GM19324 (cell line): ENCODE data around the gene TMEM132D.

Source experiments
- ATAC-seq: cut with Tn5 transposase; IDR thresholded peaks from one replicate; pipeline ENCODE4 v1.9.1; 2021; ENCODE audit warnings: mild to moderate bottlenecking, moderate library complexity; ENCODE audit not compliant: unreplicated experiment, low FRiP score

TMEM132D gene

GRCh38 chr12:129379076-129379804 lies 524.6 kb downstream of the TMEM132D start:
- no peak for ATAC-seq

- ATAC-seq, result no peak
Measured at GRCh38 chr12:129378496-129378895, 525.3 kb downstream of the TMEM132D start.

- ATAC-seq, result no peak
Measured at GRCh38 chr12:129373746-129374145, 530.1 kb downstream of the TMEM132D start.

GRCh38 chr12:129372876-129373275 lies 530.9 kb downstream of the TMEM132D start:
- ATAC-seq, result no peak

GRCh38 chr12:129372348-129372747 lies 531.5 kb downstream of the TMEM132D start:
- ATAC-seq, result no peak

- no peak for ATAC-seq
Measured at GRCh38 chr12:129371268-129371667, 532.6 kb downstream of the TMEM132D start.

- ATAC-seq, result no peak
Measured at GRCh38 chr12:129366656-129367055, 537.2 kb downstream of the TMEM132D start.

- no peak for ATAC-seq
Measured at GRCh38 chr12:129363041-129363440, 540.8 kb downstream of the TMEM132D start.

GRCh38 chr12:129357233-129357632 lies 546.6 kb downstream of the TMEM132D start:
- ATAC-seq, result no peak

GRCh38 chr12:129351481-129351880 lies 552.3 kb downstream of the TMEM132D start:
- no peak for ATAC-seq

- ATAC-seq, result no peak
Measured at GRCh38 chr12:129339336-129339735, 564.5 kb downstream of the TMEM132D start.

GRCh38 chr12:129337413-129337812 lies 566.4 kb downstream of the TMEM132D start:
- no peak for ATAC-seq

GRCh38 chr12:129335773-129336172 lies 568.1 kb downstream of the TMEM132D start:
- ATAC-seq, result no peak

- no peak for ATAC-seq
Measured at GRCh38 chr12:129332286-129332685, 571.5 kb downstream of the TMEM132D start.

GRCh38 chr12:129331356-129332085 lies 572.3 kb downstream of the TMEM132D start:
- ATAC-seq, result no peak

GRCh38 chr12:129328235-129328634 lies 575.6 kb downstream of the TMEM132D start:
- no peak for ATAC-seq

- ATAC-seq, result no peak
Measured at GRCh38 chr12:129325566-129325965, 578.3 kb downstream of the TMEM132D start.

- no peak for ATAC-seq
Measured at GRCh38 chr12:129312048-129312447, 591.8 kb downstream of the TMEM132D start.

- no peak for ATAC-seq
Measured at GRCh38 chr12:129310346-129310745, 593.5 kb downstream of the TMEM132D start.

- ATAC-seq, result no peak
Measured at GRCh38 chr12:129305851-129306250, 598.0 kb downstream of the TMEM132D start.

- no peak for ATAC-seq
Measured at GRCh38 chr12:129304529-129304928, 599.3 kb downstream of the TMEM132D start.

- no peak for ATAC-seq
Measured at GRCh38 chr12:129300011-129300410, 603.8 kb downstream of the TMEM132D start.
